HG02870 (cell line): Measurements from ENCODE around the gene SCYL1.

Experiments
- ATAC-seq: cut with Tn5 transposase; IDR thresholded peaks from one replicate; pipeline ENCODE4 v1.9.1; 2021; ENCODE audit warnings: mild to moderate bottlenecking, moderate library complexity; ENCODE audit not compliant: unreplicated experiment

SCYL1 gene

GRCh38 chr11:65492637-65493366, 32.1 kb upstream of the SCYL1 start:
- ATAC-seq = no peak

DNA sequence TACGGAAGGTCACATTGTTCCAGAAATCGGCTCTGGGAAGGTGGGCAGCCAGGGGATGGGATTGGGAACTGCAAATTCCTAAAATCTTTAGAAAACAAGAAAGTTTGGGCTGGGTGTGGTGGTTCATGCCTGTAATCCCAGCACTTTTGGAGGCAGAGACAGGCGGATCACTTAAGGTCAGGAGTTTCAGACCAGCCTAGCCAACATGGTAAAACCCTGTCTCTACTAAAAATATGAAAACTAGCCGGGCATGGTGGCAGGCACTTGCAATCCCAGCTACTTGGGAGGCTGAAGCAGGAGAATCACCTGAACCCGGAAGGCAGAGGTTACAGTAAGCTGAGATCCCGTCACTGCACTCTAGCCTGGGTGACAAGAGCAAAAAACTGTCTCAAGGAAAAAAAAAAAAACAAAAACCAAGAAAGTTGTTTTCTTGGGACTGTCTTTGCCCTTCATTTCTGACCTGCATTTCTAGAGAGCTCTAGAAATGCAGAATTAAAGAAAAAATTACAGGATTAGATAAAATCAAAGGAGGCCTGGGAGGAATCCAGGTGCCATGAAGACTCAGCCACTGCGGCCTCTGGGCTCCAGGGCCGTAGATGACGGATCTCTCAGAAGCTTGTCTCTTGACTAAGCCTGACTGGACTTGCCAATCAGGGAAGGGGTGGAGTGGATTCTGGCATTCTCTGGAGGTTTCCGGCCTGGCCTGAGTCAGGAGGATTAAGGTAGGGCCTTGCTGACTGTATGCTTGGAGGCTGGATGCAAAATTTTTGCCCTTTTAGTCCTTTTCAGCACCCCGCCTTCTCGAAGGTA, 31.3 kb upstream of the SCYL1 start:
- ATAC-seq = no peak

GRCh38 chr11:65496304-65497140, 28.4 kb upstream of the SCYL1 start:
- no peak for ATAC-seq

GRCh38 chr11:65497141-65498041, 27.5 kb upstream of the SCYL1 start:
- peak; percentile 53 for ATAC-seq

DNA sequence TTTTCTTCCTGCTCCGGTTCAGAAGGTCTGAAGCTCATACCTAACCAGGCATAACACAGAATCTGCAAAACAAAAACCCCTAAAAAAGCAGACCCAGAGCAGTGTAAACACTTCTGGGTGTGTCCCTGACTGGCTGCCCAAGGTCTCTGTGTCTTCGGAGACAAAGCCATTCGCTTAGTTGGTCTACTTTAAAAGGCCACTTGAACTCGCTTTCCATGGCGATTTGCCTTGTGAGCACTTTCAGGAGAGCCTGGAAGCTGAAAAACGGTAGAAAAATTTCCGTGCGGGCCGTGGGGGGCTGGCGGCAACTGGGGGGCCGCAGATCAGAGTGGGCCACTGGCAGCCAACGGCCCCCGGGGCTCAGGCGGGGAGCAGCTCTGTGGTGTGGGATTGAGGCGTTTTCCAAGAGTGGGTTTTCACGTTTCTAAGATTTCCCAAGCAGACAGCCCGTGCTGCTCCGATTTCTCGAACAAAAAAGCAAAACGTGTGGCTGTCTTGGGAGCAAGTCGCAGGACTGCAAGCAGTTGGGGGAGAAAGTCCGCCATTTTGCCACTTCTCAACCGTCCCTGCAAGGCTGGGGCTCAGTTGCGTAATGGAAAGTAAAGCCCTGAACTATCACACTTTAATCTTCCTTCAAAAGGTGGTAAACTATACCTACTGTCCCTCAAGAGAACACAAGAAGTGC, 26.7 kb upstream of the SCYL1 start:
- no peak for ATAC-seq

DNA sequence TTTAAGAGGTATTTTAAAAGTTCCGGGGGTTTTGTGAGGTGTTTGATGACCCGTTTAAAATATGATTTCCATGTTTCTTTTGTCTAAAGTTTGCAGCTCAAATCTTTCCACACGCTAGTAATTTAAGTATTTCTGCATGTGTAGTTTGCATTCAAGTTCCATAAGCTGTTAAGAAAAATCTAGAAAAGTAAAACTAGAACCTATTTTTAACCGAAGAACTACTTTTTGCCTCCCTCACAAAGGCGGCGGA, 26.2 kb upstream of the SCYL1 start:
- no peak for ATAC-seq

GRCh38 chr11:65498977-65499712, 25.7 kb upstream of the SCYL1 start, which contains the start of gene MALAT1:
Gene MALAT1, plus strand, starts transcription at chr11:65499045.
- no peak for ATAC-seq

DNA sequence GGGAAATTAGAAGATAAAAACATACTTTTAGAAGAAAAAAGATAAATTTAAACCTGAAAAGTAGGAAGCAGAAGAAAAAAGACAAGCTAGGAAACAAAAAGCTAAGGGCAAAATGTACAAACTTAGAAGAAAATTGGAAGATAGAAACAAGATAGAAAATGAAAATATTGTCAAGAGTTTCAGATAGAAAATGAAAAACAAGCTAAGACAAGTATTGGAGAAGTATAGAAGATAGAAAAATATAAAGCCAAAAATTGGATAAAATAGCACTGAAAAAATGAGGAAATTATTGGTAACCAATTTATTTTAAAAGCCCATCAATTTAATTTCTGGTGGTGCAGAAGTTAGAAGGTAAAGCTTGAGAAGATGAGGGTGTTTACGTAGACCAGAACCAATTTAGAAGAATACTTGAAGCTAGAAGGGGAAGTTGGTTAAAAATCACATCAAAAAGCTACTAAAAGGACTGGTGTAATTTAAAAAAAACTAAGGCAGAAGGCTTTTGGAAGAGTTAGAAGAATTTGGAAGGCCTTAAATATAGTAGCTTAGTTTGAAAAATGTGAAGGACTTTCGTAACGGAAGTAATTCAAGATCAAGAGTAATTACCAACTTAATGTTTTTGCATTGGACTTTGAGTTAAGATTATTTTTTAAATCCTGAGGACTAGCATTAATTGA, 25.0 kb upstream of the SCYL1 start:
- no peak for ATAC-seq

- ATAC-seq = no peak
Observed at GRCh38 chr11:65500387-65501185, 24.3 kb upstream of the SCYL1 start.

DNA sequence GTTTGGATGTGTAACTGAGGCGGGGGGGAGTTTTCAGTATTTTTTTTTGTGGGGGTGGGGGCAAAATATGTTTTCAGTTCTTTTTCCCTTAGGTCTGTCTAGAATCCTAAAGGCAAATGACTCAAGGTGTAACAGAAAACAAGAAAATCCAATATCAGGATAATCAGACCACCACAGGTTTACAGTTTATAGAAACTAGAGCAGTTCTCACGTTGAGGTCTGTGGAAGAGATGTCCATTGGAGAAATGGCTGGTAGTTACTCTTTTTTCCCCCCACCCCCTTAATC, 23.8 kb upstream of the SCYL1 start:
- ATAC-seq = no peak

DNA sequence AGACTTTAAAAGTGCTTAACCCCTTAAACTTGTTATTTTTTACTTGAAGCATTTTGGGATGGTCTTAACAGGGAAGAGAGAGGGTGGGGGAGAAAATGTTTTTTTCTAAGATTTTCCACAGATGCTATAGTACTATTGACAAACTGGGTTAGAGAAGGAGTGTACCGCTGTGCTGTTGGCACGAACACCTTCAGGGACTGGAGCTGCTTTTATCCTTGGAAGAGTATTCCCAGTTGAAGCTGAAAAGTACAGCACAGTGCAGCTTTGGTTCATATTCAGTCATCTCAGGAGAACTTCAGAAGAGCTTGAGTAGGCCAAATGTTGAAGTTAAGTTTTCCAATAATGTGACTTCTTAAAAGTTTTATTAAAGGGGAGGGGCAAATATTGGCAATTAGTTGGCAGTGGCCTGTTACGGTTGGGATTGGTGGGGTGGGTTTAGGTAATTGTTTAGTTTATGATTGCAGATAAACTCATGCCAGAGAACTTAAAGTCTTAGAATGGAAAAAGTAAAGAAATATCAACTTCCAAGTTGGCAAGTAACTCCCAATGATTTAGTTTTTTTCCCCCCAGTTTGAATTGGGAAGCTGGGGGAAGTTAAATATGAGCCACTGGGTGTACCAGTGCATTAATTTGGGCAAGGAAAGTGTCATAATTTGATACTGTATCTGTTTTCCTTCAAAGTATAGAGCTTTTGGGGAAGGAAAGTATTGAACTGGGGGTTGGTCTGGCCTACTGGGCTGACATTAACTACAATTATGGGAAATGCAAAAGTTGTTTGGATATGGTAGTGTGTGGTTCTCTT, 23.2 kb upstream of the SCYL1 start:
- ATAC-seq = no peak

- ATAC-seq = no peak
Observed at GRCh38 chr11:65502274-65502554, 22.7 kb upstream of the SCYL1 start.

DNA sequence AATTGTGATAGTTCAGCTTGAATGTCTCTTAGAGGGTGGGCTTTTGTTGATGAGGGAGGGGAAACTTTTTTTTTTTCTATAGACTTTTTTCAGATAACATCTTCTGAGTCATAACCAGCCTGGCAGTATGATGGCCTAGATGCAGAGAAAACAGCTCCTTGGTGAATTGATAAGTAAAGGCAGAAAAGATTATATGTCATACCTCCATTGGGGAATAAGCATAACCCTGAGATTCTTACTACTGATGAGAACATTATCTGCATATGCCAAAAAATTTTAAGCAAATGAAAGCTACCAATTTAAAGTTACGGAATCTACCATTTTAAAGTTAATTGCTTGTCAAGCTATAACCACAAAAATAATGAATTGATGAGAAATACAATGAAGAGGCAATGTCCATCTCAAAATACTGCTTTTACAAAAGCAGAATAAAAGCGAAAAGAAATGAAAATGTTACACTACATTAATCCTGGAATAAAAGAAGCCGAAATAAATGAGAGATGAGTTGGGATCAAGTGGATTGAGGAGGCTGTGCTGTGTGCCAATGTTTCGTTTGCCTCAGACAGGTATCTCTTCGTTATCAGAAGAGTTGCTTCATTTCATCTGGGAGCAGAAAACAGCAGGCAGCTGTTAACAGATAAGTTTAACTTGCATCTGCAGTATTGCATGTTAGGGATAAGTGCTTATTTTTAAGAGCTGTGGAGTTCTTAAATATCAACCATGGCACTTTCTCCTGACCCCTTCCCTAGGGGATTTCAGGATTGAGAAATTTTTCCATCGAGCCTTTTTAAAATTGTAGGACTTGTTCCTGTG, 22.1 kb upstream of the SCYL1 start:
- no peak for ATAC-seq

DNA sequence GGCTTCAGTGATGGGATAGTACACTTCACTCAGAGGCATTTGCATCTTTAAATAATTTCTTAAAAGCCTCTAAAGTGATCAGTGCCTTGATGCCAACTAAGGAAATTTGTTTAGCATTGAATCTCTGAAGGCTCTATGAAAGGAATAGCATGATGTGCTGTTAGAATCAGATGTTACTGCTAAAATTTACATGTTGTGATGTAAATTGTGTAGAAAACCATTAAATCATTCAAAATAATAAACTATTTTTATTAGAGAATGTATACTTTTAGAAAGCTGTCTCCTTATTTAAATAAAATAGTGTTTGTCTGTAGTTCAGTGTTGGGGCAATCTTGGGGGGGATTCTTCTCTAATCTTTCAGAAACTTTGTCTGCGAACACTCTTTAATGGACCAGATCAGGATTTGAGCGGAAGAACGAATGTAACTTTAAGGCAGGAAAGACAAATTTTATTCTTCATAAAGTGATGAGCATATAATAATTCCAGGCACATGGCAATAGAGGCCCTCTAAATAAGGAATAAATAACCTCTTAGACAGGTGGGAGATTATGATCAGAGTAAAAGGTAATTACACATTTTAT, 21.4 kb upstream of the SCYL1 start:
- ATAC-seq = no peak

DNA sequence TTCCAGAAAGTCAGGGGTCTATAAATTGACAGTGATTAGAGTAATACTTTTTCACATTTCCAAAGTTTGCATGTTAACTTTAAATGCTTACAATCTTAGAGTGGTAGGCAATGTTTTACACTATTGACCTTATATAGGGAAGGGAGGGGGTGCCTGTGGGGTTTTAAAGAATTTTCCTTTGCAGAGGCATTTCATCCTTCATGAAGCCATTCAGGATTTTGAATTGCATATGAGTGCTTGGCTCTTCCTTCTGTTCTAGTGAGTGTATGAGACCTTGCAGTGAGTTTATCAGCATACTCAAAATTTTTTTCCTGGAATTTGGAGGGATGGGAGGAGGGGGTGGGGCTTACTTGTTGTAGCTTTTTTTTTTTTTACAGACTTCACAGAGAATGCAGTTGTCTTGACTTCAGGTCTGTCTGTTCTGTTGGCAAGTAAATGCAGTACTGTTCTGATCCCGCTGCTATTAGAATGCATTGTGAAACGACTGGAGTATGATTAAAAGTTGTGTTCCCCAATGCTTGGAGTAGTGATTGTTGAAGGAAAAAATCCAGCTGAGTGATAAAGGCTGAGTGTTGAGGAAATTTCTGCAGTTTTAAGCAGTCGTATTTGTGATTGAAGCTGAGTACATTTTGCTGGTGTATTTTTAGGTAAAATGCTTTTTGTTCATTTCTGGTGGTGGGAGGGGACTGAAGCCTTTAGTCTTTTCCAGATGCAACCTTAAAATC, 20.8 kb upstream of the SCYL1 start:
- no peak for ATAC-seq
